K562 (cell line): ENCODE results near the gene SGPP2. TPM values are rescaled to one million over a fixed set of nuclear protein-coding genes. Genes with fewer than 3 reads are reported as not detected.

ENCODE experiments used
- ATAC-seq: fragments of 200-7000 bp; cut with Tn5 transposase; 3 replicates; pipeline ENCODE4 v1.9.1; 2020; ENCODE audit warnings: moderate library complexity
- BruUV-seq: library from RNA; stranded (reverse); fragments of 400-500 nt; replicated peaks from 2 replicates; lab custom pipeline; 2021; lab: Mats Ljungman, UMichigan
- CTCF ChIA-PET: fragments of 300-600 bp; formaldehyde crosslinking; extraction: SDS; loops from one replicate; lab custom pipeline; 2021; ENCODE audit warnings: low intra/inter-chr PET ratio; lab: Yijun Ruan, JAX
- POLR2A ChIA-PET: fragments of 300-600, 350-650 bp; sonication (Branson Sonifier 250); formaldehyde crosslinking; extraction: SDS; loops from one replicate; lab custom pipeline; 2021; ENCODE audit warnings: antibody characterized with exemption, inconsistent platforms; lab: Yijun Ruan, JAX
- DNase-seq, 4 experiments: peaks; one replicate each; pipeline versions ENCODE4 v3.0.0 to v3.0.0-alpha.2; 2011 to 2018; ENCODE audit warnings: low spot score in 3 of 4, mixed read lengths in 3 of 4; ENCODE audit errors: extremely low read depth in 1 of 4
- FAIRE-seq: peaks from 2 replicates; lab custom pipeline; 2011; peaks lifted over from hg19 to GRCh38; lab: Jason Lieb, UNC
- H2AFZ ChIP-seq: 2 replicates; pipeline ENCODE4 v1.6.0; 2011; ENCODE audit warnings: low read depth, low read length, control low read depth, inconsistent platforms
- H3K27ac ChIP-seq: fragments of 200-600 bp; 3 replicates; pipeline ENCODE4 v1.8.0; 2011; ENCODE audit warnings: low read depth, mild to moderate bottlenecking, control low read depth, inconsistent platforms, low read length, moderate library complexity, mixed read lengths; ENCODE audit errors: extremely low read depth
- H3K27me3 ChIP-seq, 2 experiments: fragments of 300-600 bp in 1 of 2; 2 replicates in 1 of 2; 3 replicates in 1 of 2; pipeline versions ENCODE4 v1.6.0 to v1.8.0; 2011; ENCODE audit warnings: inconsistent platforms in 2 of 2, low read length in 2 of 2, mild to moderate bottlenecking in 1 of 2, mixed read lengths in 1 of 2, moderate library complexity in 1 of 2; ENCODE audit not compliant: control insufficient read depth in 2 of 2, insufficient read depth in 2 of 2
- H3K36me3 ChIP-seq: fragments of 300-600 bp; 3 replicates; pipeline ENCODE4 v1.8.0; 2011; ENCODE audit warnings: mild to moderate bottlenecking, low read length, inconsistent platforms; ENCODE audit not compliant: control insufficient read depth, insufficient read depth
- H3K4me1 ChIP-seq, 2 experiments: fragments of 200-600 bp in 1 of 2; replicated peaks in 1 of 2; 2 replicates in 1 of 2; 3 replicates in 1 of 2; pipeline versions ENCODE4 v1.5.1 to v1.8.0; 2011; ENCODE audit warnings: inconsistent platforms in 2 of 2, low read length in 2 of 2, mild to moderate bottlenecking in 1 of 2, mixed read lengths in 1 of 2, moderate library complexity in 1 of 2; ENCODE audit not compliant: control insufficient read depth in 2 of 2, insufficient read depth in 2 of 2
- H3K4me2 ChIP-seq: 2 replicates; pipeline ENCODE4 v1.6.1; 2011; ENCODE audit warnings: low read length, control low read depth, inconsistent platforms, mixed read lengths; ENCODE audit not compliant: insufficient read depth
- H3K4me3 ChIP-seq: fragments of 200-600 bp; sonication (generic), shearing (Covaris generic); 2 replicates; pipeline ENCODE4 v1.5.1; 2016; ENCODE audit warnings: control low read depth, inconsistent platforms
- H3K79me2 ChIP-seq: fragments of 200-600 bp; 3 replicates; pipeline ENCODE4 v1.8.0; 2011; ENCODE audit warnings: low read length, inconsistent platforms; ENCODE audit not compliant: control insufficient read depth, insufficient read depth
- H3K9ac ChIP-seq, 2 experiments: 2 replicates each; pipeline versions ENCODE4 v1.6.0 to v1.6.1; 2011; ENCODE audit warnings: low read depth in 2 of 2, low read length in 2 of 2, control low read depth in 1 of 2, inconsistent platforms in 1 of 2, mild to moderate bottlenecking in 1 of 2, mixed read lengths in 1 of 2; ENCODE audit not compliant: insufficient read depth in 1 of 2
- H3K9me1 ChIP-seq: one replicate; pipeline ENCODE4 v1.6.0; 2011; ENCODE audit warnings: inconsistent platforms, mild to moderate bottlenecking, low read length, moderate library complexity; ENCODE audit not compliant: control insufficient read depth, insufficient read depth
- H3K9me3 ChIP-seq: replicated peaks from 2 replicates; pipeline ENCODE4 v1.5.1; 2011; ENCODE audit warnings: low read depth, low read length, inconsistent platforms; ENCODE audit not compliant: control insufficient read depth, insufficient read depth
- H4K20me1 ChIP-seq: replicated peaks from 2 replicates; pipeline ENCODE4 v1.6.1; 2011; ENCODE audit warnings: low read length, inconsistent platforms, mixed read lengths; ENCODE audit not compliant: control insufficient read depth, insufficient read depth
- CBX8 ChIP-seq: fragments of 200-600 bp; sonication (generic); IDR thresholded peaks from 2 replicates; pipeline ENCODE4 v1.6.1; 2012; ENCODE audit warnings: borderline replicate concordance, mixed run types, low read depth, mild to moderate bottlenecking, moderate library complexity, mixed read lengths, low read length, control low read depth, inconsistent platforms; ENCODE audit not compliant: poor library complexity, severe bottlenecking; ENCODE audit errors: extremely low read depth
- ERF ChIP-seq: fragments of 450-650 bp; formaldehyde crosslinking; IDR thresholded peaks from 2 replicates; pipeline ENCODE4 v1.4.0; 2020; ENCODE audit warnings: mild to moderate bottlenecking, mixed read lengths
- EZH2 ChIP-seq: IDR thresholded peaks from 2 replicates; pipeline ENCODE4 v1.6.1; 2012; ENCODE audit warnings: low read depth, mild to moderate bottlenecking, inconsistent platforms, low read length, borderline replicate concordance
- GATA2 ChIP-seq: sonication (generic); formaldehyde crosslinking; IDR thresholded peaks from 2 replicates; pipeline ENCODE4 v1.4.0; 2020; ENCODE audit warnings: mild to moderate bottlenecking, missing genetic modification reagents
- KLF10 ChIP-seq: fragments of 250-450 bp; sonication (Bioruptor Pico); IDR thresholded peaks from 2 replicates; pipeline ENCODE4 v1.6.1; 2021; ENCODE audit warnings: matching md5 sums
- MTA2 ChIP-seq: fragments of 450-650 bp; IDR thresholded peaks from 2 replicates; pipeline ENCODE4 v1.6.1; 2016; ENCODE audit warnings: low read depth
- PCBP2 ChIP-seq: fragments of 200-400 bp; formaldehyde crosslinking; IDR thresholded peaks from 2 replicates; pipeline ENCODE4 v1.6.1; 2018; ENCODE audit warnings: low read length, low read depth, mild to moderate bottlenecking, moderate library complexity; ENCODE audit not compliant: poor library complexity, severe bottlenecking
- PHF20 ChIP-seq: fragments of 450-650 bp; IDR thresholded peaks from 2 replicates; pipeline ENCODE4 v1.6.1; 2018; ENCODE audit not compliant: partially characterized antibody
- POLR2AphosphoS5 ChIP-seq: IDR thresholded peaks from 2 replicates; pipeline ENCODE4 v1.6.1; 2011; ENCODE audit warnings: mild to moderate bottlenecking, low read depth, low read length, moderate library complexity; ENCODE audit not compliant: control insufficient read depth, insufficient read depth
- RBFOX2 ChIP-seq: fragments of 200-400 bp; formaldehyde crosslinking; IDR thresholded peaks from 2 replicates; pipeline ENCODE4 v1.6.1; 2017; ENCODE audit warnings: low read depth, mild to moderate bottlenecking, low read length, moderate library complexity
- SETDB1 ChIP-seq: IDR thresholded peaks from one replicate; pipeline ENCODE4 v1.6.1; 2012; ENCODE audit warnings: low read length, control low read depth, inconsistent platforms
- SREBF1 ChIP-seq: fragments of 150-350 bp; IDR thresholded peaks from 2 replicates; pipeline ENCODE4 v1.6.1; 2014; ENCODE audit warnings: antibody characterized with exemption, low read depth, low read length, borderline replicate concordance
- TCF7 ChIP-seq: sonication (generic); IDR thresholded peaks from 2 replicates; pipeline ENCODE4 v1.6.1; 2016; ENCODE audit warnings: antibody characterized with exemption, borderline replicate concordance
- THRAP3 ChIP-seq: fragments of 450-650 bp; IDR thresholded peaks from 2 replicates; pipeline ENCODE4 v1.6.1; 2016; ENCODE audit warnings: mild to moderate bottlenecking, inconsistent platforms, borderline replicate concordance
- USF1 ChIP-seq: sonication (generic); formaldehyde crosslinking; IDR thresholded peaks from 2 replicates; pipeline ENCODE4 v1.9.0; 2022; ENCODE audit warnings: mild to moderate bottlenecking, missing genetic modification reagents
- ZNF174 ChIP-seq: fragments of 250-450 bp; sonication (Bioruptor Pico); IDR thresholded peaks from 2 replicates; pipeline ENCODE4 v1.4.0; 2020; ENCODE audit warnings: mild to moderate bottlenecking
- ZNF217 ChIP-seq: sonication (generic); formaldehyde crosslinking; IDR thresholded peaks from 2 replicates; pipeline ENCODE4 v1.8.0; 2022; ENCODE audit warnings: mild to moderate bottlenecking, missing genetic modification reagents
- ZNF444 ChIP-seq: fragments of 250-450 bp; sonication (Bioruptor Pico); IDR thresholded peaks from 2 replicates; pipeline ENCODE4 v1.4.0; 2020; ENCODE audit warnings: mild to moderate bottlenecking, moderate library complexity
- WGBS: fragments of 100-300 bp; shearing (Covaris generic); methylation state at CpG from one replicate; pipeline ENCODE4 v1.1.6; 2016; ENCODE audit warnings: low coverage, mixed read lengths; ENCODE audit not compliant: insufficient coverage; ENCODE audit errors: missing lambda C conversion rate; 5-methylcytosine and 5-hydroxymethylcytosine counted together
- in situ Hi-C: fragments of 300-500 bp; cut with MboI; formaldehyde crosslinking; loops from 4 replicates; pipeline ENCODE4 v1.15.0; 2018; ENCODE audit warnings: inconsistent platforms, mixed read lengths
- intact Hi-C: fragments of 100-400 bp; cut with micrococcal nuclease; formaldehyde crosslinking; loops from 2 replicates; pipeline ENCODE4 v1.14.2; 2022
- polyA plus RNA-seq, 8 experiments: library from polyadenylated mRNA; depleted of rRNA in 4 of 8; stranded (reverse) in 5 of 8; unstranded in 3 of 8; fragments of >200 nt; fragmentation: Nextera tagmentation in 2 of 8; fragmentation: Illumina TruSeq in 1 of 8; extraction: Ambion mirVana in 2 of 8; extraction: Trizol in 1 of 8; gene quantifications; 2 replicates each; pipeline versions ENCODE4 v1.2.1 to v1.2.3, GENCODE V29; 2011 to 2014; ENCODE audit warnings: inconsistent platforms in 1 of 8, missing spikeins in 1 of 8
- total RNA-seq, 7 experiments: library from RNA; depleted of rRNA in 6 of 7; stranded (reverse); fragments of >200 nt in 6 of 7; fragmentation: Illumina TruSeq in 2 of 7; extraction: Trizol in 2 of 7; gene quantifications; 2 replicates each; pipeline versions ENCODE4 v1.2.1 to v1.2.3, GENCODE V29; 2011 to 2021; ENCODE audit warnings: low replicate concordance in 1 of 7

Gene SGPP2
- total and polyA plus RNA-seq, 9 of the 15 experiments (the other 6 are each of a cell fraction or from before 2014, with no cell fraction given) = 0.01 to 0.04 TPM; not detected in 7

- Histone ChIP-seq H3K79me2 (no peaks in the 10 kb centered on the region), H3K27ac (no peak overlapping the region), H4K20me1 (no peaks in the 10 kb centered on the region), H3K36me3 (no peaks in the 10 kb centered on the region), H2AFZ (no peak overlapping the region), H3K9me1 (no peaks in the 10 kb centered on the region), H3K4me3 (no peak overlapping the region), H3K27me3 (no peaks in the 10 kb centered on the region), H3K4me2 (no peak overlapping the region), H3K9me3 (no peaks in the 10 kb centered on the region), H3K4me1 (no peaks in the 10 kb centered on the region), H3K9ac (no peak overlapping the region)
- FAIRE-seq (no peak), ATAC-seq (no peak), DNase-seq (no peak)
- no TSS peak for BruUV-seq
- TF ChIP-seq RBFOX2 (no peak), TCF7 (no peak), MTA2 (no peak), KLF10 (CRISPR knock-in tag) (no peak), ERF (no peak), ZNF444 (CRISPR knock-in tag) (no peak), GATA2 (CRISPR knock-in tag) (no peak), PCBP2 (no peak), ZNF217 (CRISPR knock-in tag) (no peak), POLR2AphosphoS5 (no peak), SREBF1 (no peak), CBX8 (no peak), PHF20 (no peak), THRAP3 (no peak), USF1 (CRISPR knock-in tag) (no peak), EZH2 (no peak), SETDB1 (no peak), ZNF174 (CRISPR knock-in tag) (no peak)
- 0% methylated on average over 4 of the region's 4 CpGs for WGBS
- intact Hi-C loops = no loop called here
- in situ Hi-C loops = no loop called here
- CTCF ChIA-PET = no interaction called here
- POLR2A ChIA-PET = no interaction called here
Measured at GRCh38 chr2:222393733-222394267, 30.5 kb upstream of the SGPP2 start.
